H9 (cell line): ENCODE results near the gene INSM1. TPM values are rescaled to one million over a fixed set of nuclear protein-coding genes. Genes with fewer than 3 reads are reported as not detected.

Source experiments
- DNase-seq: peaks from one replicate; pipeline ENCODE4 v3.0.0-alpha.2; 2017
- H2AFZ ChIP-seq: one replicate; pipeline ENCODE4 v1.6.1; 2013; ENCODE audit warnings: mild to moderate bottlenecking, low read length, control low read depth, moderate library complexity
- H2AK5ac ChIP-seq: 2 replicates; pipeline ENCODE4 v1.6.1; 2013; ENCODE audit warnings: low read length, control low read depth, mixed read lengths; ENCODE audit not compliant: insufficient read length
- H2BK120ac ChIP-seq: one replicate; pipeline ENCODE4 v1.6.1; 2013; ENCODE audit warnings: low read depth, mild to moderate bottlenecking, low read length, control low read depth, inconsistent platforms; ENCODE audit not compliant: poor library complexity, severe bottlenecking
- H2BK12ac ChIP-seq: 2 replicates; pipeline ENCODE4 v1.6.1; 2013; ENCODE audit warnings: low read length, control low read depth, mixed read lengths, low read depth; ENCODE audit not compliant: insufficient read length
- H2BK15ac ChIP-seq: 2 replicates; pipeline ENCODE4 v1.6.1; 2013; ENCODE audit warnings: low read depth, low read length, control low read depth
- H2BK20ac ChIP-seq: one replicate; pipeline ENCODE4 v1.6.1; 2013; ENCODE audit warnings: low read depth, mild to moderate bottlenecking, low read length, control low read depth, inconsistent platforms; ENCODE audit not compliant: poor library complexity, severe bottlenecking
- H2BK5ac ChIP-seq: 2 replicates; pipeline ENCODE4 v1.6.1; 2013; ENCODE audit warnings: low read length, control low read depth, mixed read lengths; ENCODE audit not compliant: insufficient read length
- H3K14ac ChIP-seq: 2 replicates; pipeline ENCODE4 v1.6.1; 2013; ENCODE audit warnings: low read length, control low read depth; ENCODE audit not compliant: insufficient read depth
- H3K18ac ChIP-seq: 2 replicates; pipeline ENCODE4 v1.6.1; 2013; ENCODE audit warnings: low read depth, mild to moderate bottlenecking, mixed read lengths, low read length, control low read depth; ENCODE audit not compliant: insufficient read length
- H3K23ac ChIP-seq: 2 replicates; pipeline ENCODE4 v1.6.1; 2013; ENCODE audit warnings: low read length, control low read depth, mixed read lengths, low read depth; ENCODE audit not compliant: insufficient read length
- H3K23me2 ChIP-seq: 2 replicates; pipeline ENCODE4 v1.6.1; 2013; ENCODE audit warnings: low read depth, mild to moderate bottlenecking, mixed read lengths, low read length, control low read depth; ENCODE audit not compliant: insufficient read length, poor library complexity, severe bottlenecking
- H3K27ac ChIP-seq: 2 replicates; pipeline ENCODE4 v1.5.1; 2013; ENCODE audit warnings: low read length, control low read depth, mixed read lengths, low read depth; ENCODE audit not compliant: insufficient read length
- H3K27me3 ChIP-seq: 2 replicates; pipeline ENCODE4 v1.6.1; 2013; ENCODE audit warnings: low read length, control low read depth, inconsistent platforms; ENCODE audit not compliant: insufficient read depth
- H3K4ac ChIP-seq: 2 replicates; pipeline ENCODE4 v1.6.1; 2013; ENCODE audit warnings: low read depth, mild to moderate bottlenecking, control low read depth, inconsistent platforms, low read length, moderate library complexity
- H3K4me1 ChIP-seq: 2 replicates; pipeline ENCODE4 v1.6.1; 2013; ENCODE audit warnings: low read length, control low read depth, inconsistent platforms; ENCODE audit not compliant: insufficient read depth
- H3K4me2 ChIP-seq: 2 replicates; pipeline ENCODE4 v1.6.1; 2013; ENCODE audit warnings: low read length, control low read depth, mixed read lengths; ENCODE audit not compliant: insufficient read length, insufficient read depth
- H3K56ac ChIP-seq: 2 replicates; pipeline ENCODE4 v1.6.1; 2013; ENCODE audit warnings: low read depth, mild to moderate bottlenecking, mixed read lengths, low read length, control low read depth; ENCODE audit not compliant: insufficient read length
- H3K79me1 ChIP-seq: 2 replicates; pipeline ENCODE4 v1.6.1; 2013; ENCODE audit warnings: low read depth, mild to moderate bottlenecking, moderate library complexity, low read length, control low read depth, inconsistent platforms; ENCODE audit not compliant: insufficient read depth, poor library complexity, severe bottlenecking
- H3K79me2 ChIP-seq: 2 replicates; pipeline ENCODE4 v1.6.1; 2013; ENCODE audit warnings: low read length, control low read depth, inconsistent platforms; ENCODE audit not compliant: insufficient read depth
- H3K9ac ChIP-seq: 2 replicates; pipeline ENCODE4 v1.6.1; 2013; ENCODE audit warnings: low read length, control low read depth, mixed read lengths; ENCODE audit not compliant: insufficient read length; ENCODE audit errors: extremely low read depth
- H3K9me3 ChIP-seq: one replicate; pipeline ENCODE4 v1.6.1; 2013; ENCODE audit warnings: low read depth, low read length, inconsistent platforms; ENCODE audit not compliant: control insufficient read depth
- H3T11ph ChIP-seq: one replicate; pipeline ENCODE4 v1.6.1; 2013; ENCODE audit warnings: mild to moderate bottlenecking, low read length, control low read depth, inconsistent platforms
- H4K20me1 ChIP-seq: one replicate; pipeline ENCODE4 v1.6.1; 2013; ENCODE audit not compliant: control insufficient read depth, insufficient read length, insufficient read depth
- H4K5ac ChIP-seq: 2 replicates; pipeline ENCODE4 v1.6.1; 2013; ENCODE audit warnings: low read depth, mild to moderate bottlenecking, mixed read lengths, low read length, control low read depth; ENCODE audit not compliant: insufficient read length
- H4K8ac ChIP-seq: replicated peaks from 2 replicates; pipeline ENCODE4 v1.6.1; 2013; ENCODE audit warnings: low read length, control low read depth, mixed read lengths, low read depth; ENCODE audit not compliant: insufficient read length
- H4K91ac ChIP-seq: 2 replicates; pipeline ENCODE4 v1.6.1; 2013; ENCODE audit warnings: low read depth, mild to moderate bottlenecking, moderate library complexity, mixed read lengths, low read length, control low read depth; ENCODE audit not compliant: insufficient read length
- H3K27ac Mint-ChIP-seq, 3 experiments: 2 replicates in 2 of 3; 3 replicates in 1 of 3; pipeline ENCODE4 v1.8.0; 2020 to 2021; ENCODE audit warnings: mixed read lengths in 3 of 3, mild to moderate bottlenecking in 1 of 3, moderate library complexity in 1 of 3
- H3K27me3 Mint-ChIP-seq: 2 replicates; pipeline ENCODE4 v1.8.0; 2021; ENCODE audit warnings: low read depth, mild to moderate bottlenecking, moderate library complexity, mixed read lengths
- H3K36me3 Mint-ChIP-seq, 3 experiments: 2 replicates in 2 of 3; 3 replicates in 1 of 3; pipeline ENCODE4 v1.8.0; 2020 to 2021; ENCODE audit warnings: low read depth in 3 of 3, mixed read lengths in 3 of 3; ENCODE audit not compliant: insufficient read depth in 1 of 3
- H3K4me1 Mint-ChIP-seq, 2 experiments: 2 replicates each; pipeline ENCODE4 v1.8.0; 2020; ENCODE audit warnings: mixed read lengths in 2 of 2
- H3K4me3 Mint-ChIP-seq, 2 experiments: 2 replicates in 1 of 2; 3 replicates in 1 of 2; pipeline ENCODE4 v1.8.0; 2020 to 2021; ENCODE audit warnings: mild to moderate bottlenecking in 2 of 2, mixed read lengths in 2 of 2, moderate library complexity in 1 of 2
- H3K9me3 Mint-ChIP-seq, 2 experiments: 2 replicates in 1 of 2; 3 replicates in 1 of 2; pipeline ENCODE4 v1.8.0; 2020; ENCODE audit warnings: mild to moderate bottlenecking in 2 of 2, mixed read lengths in 2 of 2, moderate library complexity in 1 of 2
- CTCF ChIP-seq: fragments of 200-600 bp; sonication (generic); conservative IDR thresholded peaks from 3 replicates; pipeline ENCODE4 v1.8.0; 2021; ENCODE audit warnings: antibody characterized with exemption, mild to moderate bottlenecking
- WGBS: extraction: QIAGEN DNeasy Blood & Tissue Kit; methylation state at CpG from one replicate; pipeline ENCODE4 v1.1.7; 2013; ENCODE audit warnings: missing lambda C conversion rate, low lambda C conversion rate, mixed read lengths; ENCODE audit not compliant: insufficient read length; ENCODE audit errors: extremely low coverage; 5-methylcytosine and 5-hydroxymethylcytosine counted together
- total RNA-seq: library from RNA; stranded (reverse); gene quantifications from 2 replicates; pipeline ENCODE4 v1.2.1, GENCODE V29; 2021

Gene INSM1
- total RNA-seq, 1 experiment from 2014 or later: 0.83 TPM

DNA sequence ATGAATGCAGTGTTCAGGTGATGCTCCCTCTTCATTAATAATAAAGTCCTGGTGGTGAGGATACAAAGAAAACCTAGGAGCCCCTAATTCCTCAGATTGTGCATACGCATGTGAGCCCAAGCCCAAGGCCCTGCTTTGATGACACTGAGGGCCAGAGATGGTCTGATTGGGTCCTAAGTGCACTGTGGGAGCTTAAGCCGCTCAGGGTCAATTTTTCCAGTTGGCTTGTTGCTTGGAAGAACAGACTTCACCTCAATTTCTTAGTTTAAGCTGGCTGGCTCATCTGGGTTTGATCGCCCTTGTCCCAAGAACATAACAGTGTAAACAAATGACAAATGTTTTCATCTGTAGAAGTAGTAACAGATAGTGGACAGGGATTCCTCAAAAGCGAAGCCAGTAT, 41.4 kb downstream of the INSM1 start:
- Histone ChIP-seq H2BK12ac (no peak overlapping the region), H4K20me1 (no peaks in the 10 kb centered on the region), H3K4me1 (peaks cover 3% of the 10 kb centered on the region; the same call in 1 of the 2 replicates), H3K18ac (no peak overlapping the region), H3T11ph (no peak overlapping the region), H3K79me1 (no peaks in the 10 kb centered on the region), H3K56ac (no peak overlapping the region), H3K79me2 (no peaks in the 10 kb centered on the region), H3K4me2 (no peak overlapping the region), H3K4ac (no peak overlapping the region), H3K23ac (no peak overlapping the region), H4K5ac (no peak overlapping the region), H4K91ac (no peak overlapping the region), H2BK120ac (no peak overlapping the region), H4K8ac (no peak overlapping the region), H2BK15ac (no peak overlapping the region), H3K9ac (no peak overlapping the region), H3K23me2 (no peaks in the 10 kb centered on the region), H2BK5ac (no peak overlapping the region), H3K9me3 (no peaks in the 10 kb centered on the region), H2AFZ (no peak overlapping the region), H3K27ac (no peak overlapping the region), H2BK20ac (no peak overlapping the region), H3K14ac (no peak overlapping the region), H2AK5ac (no peak overlapping the region), H3K27me3 (no peaks in the 10 kb centered on the region)
- H3K9me3 Mint-ChIP-seq: no peaks in the 10 kb centered on the region
- no peaks in the 10 kb centered on the region for H3K36me3 Mint-ChIP-seq
- H3K27ac Mint-ChIP-seq: no peak overlapping the region
- no peak overlapping the region for H3K4me3 Mint-ChIP-seq
- H3K4me1 Mint-ChIP-seq: peaks cover 43 to 55% of the 10 kb centered on the region in 2 experiments
- no peak for DNase-seq
- no CpG with 5 or more reads among the region's 4 CpGs for WGBS
- H3K27me3 Mint-ChIP-seq: peaks cover 3% of the 10 kb centered on the region
- TF ChIP-seq CTCF: no peak
